ENCODE results near the gene NNMT. TPM values are rescaled to one million over a fixed set of nuclear protein-coding genes. Genes with fewer than 3 reads are reported as not detected.

NNMT gene
- total RNA-seq, 1 donor from 2014 or later: 375 TPM

- TF ChIP-seq, protein P1, sequence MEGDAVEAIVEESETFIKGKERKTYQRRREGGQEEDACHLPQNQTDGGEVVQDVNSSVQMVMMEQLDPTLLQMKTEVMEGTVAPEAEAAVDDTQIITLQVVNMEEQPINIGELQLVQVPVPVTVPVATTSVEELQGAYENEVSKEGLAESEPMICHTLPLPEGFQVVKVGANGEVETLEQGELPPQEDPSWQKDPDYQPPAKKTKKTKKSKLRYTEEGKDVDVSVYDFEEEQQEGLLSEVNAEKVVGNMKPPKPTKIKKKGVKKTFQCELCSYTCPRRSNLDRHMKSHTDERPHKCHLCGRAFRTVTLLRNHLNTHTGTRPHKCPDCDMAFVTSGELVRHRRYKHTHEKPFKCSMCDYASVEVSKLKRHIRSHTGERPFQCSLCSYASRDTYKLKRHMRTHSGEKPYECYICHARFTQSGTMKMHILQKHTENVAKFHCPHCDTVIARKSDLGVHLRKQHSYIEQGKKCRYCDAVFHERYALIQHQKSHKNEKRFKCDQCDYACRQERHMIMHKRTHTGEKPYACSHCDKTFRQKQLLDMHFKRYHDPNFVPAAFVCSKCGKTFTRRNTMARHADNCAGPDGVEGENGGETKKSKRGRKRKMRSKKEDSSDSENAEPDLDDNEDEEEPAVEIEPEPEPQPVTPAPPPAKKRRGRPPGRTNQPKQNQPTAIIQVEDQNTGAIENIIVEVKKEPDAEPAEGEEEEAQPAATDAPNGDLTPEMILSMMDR (IDR thresholded peaks at IDR 0.05): no peak
- Mint-ChIP-seq H3K4me1 (ENCODE audit: low read depth) (peaks cover 6% of the 10 kb centered on the region), H3K27ac (ENCODE audit: unreplicated experiment) (no peak overlapping the region), H3K36me3 (ENCODE audit: low read depth) (no peaks in the 10 kb centered on the region), H3K27me3 (ENCODE audit: low read depth) (no peaks in the 10 kb centered on the region), H3K4me3 (ENCODE audit: unreplicated experiment) (no peak overlapping the region), H3K9me3 (ENCODE audit: low read depth) (no peaks in the 10 kb centered on the region)
- no peak for DNase-seq (ENCODE audit: low spot score)
Measured at GRCh38 chr11:114345575-114346222, 49.5 kb downstream of the NNMT start.

GRCh38 chr11:114346709-114347141 lies 50.5 kb downstream of the NNMT start:
- no peak overlapping the region for H3K27ac Mint-ChIP-seq (ENCODE audit: unreplicated experiment)
- no peaks in the 10 kb centered on the region for H3K27me3 Mint-ChIP-seq (ENCODE audit: low read depth)
- DNase-seq (ENCODE audit: low spot score): no peak
- no peak overlapping the region for H3K4me3 Mint-ChIP-seq (ENCODE audit: unreplicated experiment)
- H3K4me1 Mint-ChIP-seq (ENCODE audit: low read depth): peaks cover 6% of the 10 kb centered on the region
- H3K9me3 Mint-ChIP-seq (ENCODE audit: low read depth): no peaks in the 10 kb centered on the region
- TF ChIP-seq, protein P1 (IDR thresholded peaks at IDR 0.05): no peak
- H3K36me3 Mint-ChIP-seq (ENCODE audit: low read depth): no peaks in the 10 kb centered on the region

DNA sequence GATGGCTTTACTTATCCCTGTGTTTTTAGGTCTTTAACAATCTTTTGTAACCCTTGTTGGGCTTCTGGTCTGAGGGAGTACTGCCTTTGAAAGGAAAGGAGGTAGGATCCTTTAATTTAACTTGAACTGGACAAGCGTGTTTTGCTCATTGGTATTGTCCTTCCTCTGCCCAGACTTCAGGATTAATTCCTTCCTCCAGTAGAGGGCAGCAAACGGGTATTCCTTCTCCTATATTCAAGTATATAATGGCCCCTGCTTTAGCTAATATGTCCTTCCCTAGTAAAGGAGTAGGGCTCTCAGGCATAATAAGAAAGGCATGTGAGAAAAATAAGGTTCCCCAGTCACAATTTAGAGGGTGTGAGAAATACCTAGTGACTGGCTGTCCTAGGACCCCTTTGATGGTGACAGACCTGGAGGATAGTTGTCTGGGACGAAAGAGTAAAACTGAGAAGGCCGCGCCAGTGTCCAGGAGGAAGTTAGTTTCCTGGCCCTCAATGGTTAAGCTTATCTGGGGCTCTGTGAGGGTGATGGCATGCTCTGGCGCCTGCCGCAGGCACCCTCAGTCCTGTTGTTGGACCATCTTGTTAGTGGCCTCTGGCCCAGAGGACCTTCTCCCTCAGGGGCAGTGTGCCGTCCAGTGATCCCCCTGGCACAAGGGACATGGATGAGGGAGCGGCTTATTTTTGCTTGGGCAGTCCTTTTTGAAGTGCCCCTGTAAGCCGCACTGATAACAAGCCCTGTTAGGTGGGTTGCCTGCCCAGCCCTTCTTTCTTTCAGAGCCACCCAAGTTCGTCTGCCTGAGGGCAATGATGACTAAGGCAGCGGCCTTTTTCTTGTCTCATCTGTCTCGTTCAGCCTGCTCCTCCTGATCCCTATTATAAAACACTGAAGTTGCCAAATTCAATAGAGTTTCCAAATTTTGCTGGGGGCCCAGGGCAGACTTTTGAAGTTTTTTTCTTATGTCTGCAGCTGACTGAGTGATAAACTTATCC lies 52.3 kb downstream of the NNMT start:
- no peaks in the 10 kb centered on the region for H3K9me3 Mint-ChIP-seq (ENCODE audit: low read depth)
- no peaks in the 10 kb centered on the region for H3K27me3 Mint-ChIP-seq (ENCODE audit: low read depth)
- peaks cover 7% of the 10 kb centered on the region for H3K4me1 Mint-ChIP-seq (ENCODE audit: low read depth)
- H3K4me3 Mint-ChIP-seq (ENCODE audit: unreplicated experiment): no peak overlapping the region
- no peaks in the 10 kb centered on the region for H3K36me3 Mint-ChIP-seq (ENCODE audit: low read depth)
- TF ChIP-seq, protein P1 (IDR thresholded peaks at IDR 0.05): peak; percentile 83
- no peak overlapping the region for H3K27ac Mint-ChIP-seq (ENCODE audit: unreplicated experiment)
- no peak for DNase-seq (ENCODE audit: low spot score)

GRCh38 chr11:114350022-114350421 lies 53.8 kb downstream of the NNMT start:
- no peak for DNase-seq (ENCODE audit: low spot score)
- TF ChIP-seq, protein P1 (IDR thresholded peaks at IDR 0.05): no peak
- Mint-ChIP-seq H3K27me3 (ENCODE audit: low read depth) (no peaks in the 10 kb centered on the region), H3K4me3 (ENCODE audit: unreplicated experiment) (no peak overlapping the region), H3K27ac (ENCODE audit: unreplicated experiment) (no peak overlapping the region), H3K4me1 (ENCODE audit: low read depth) (peaks cover 17% of the 10 kb centered on the region), H3K36me3 (ENCODE audit: low read depth) (no peaks in the 10 kb centered on the region), H3K9me3 (ENCODE audit: low read depth) (no peaks in the 10 kb centered on the region)

DNA sequence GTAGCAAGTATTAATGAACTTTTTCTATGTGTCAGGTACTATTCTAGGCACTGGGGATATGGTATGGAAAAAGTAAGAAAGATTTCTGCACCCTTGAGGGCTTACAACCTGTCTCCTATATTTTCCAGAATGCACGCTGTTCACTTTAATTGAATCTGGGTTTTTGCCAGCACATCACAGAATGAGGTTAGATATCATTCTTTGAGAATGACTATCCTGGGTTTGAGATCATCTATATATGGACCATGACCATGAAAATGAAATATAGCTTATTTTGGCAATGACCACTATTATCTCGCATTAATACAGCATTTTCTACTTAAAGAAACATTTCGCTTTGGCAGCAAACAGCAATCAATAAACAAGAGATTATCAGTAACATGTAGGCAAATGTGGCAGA lies 57.2 kb downstream of the NNMT start:
- H3K27ac Mint-ChIP-seq (ENCODE audit: unreplicated experiment): peak overlapping the region; percentile 57
- DNase-seq (ENCODE audit: low spot score): no peak
- H3K4me1 Mint-ChIP-seq (ENCODE audit: low read depth): peaks cover 18% of the 10 kb centered on the region
- no peaks in the 10 kb centered on the region for H3K27me3 Mint-ChIP-seq (ENCODE audit: low read depth)
- no peak overlapping the region for H3K4me3 Mint-ChIP-seq (ENCODE audit: unreplicated experiment)
- TF ChIP-seq, protein P1 (IDR thresholded peaks at IDR 0.05): no peak
- no peaks in the 10 kb centered on the region for H3K9me3 Mint-ChIP-seq (ENCODE audit: low read depth)
- no peaks in the 10 kb centered on the region for H3K36me3 Mint-ChIP-seq (ENCODE audit: low read depth)

Measured in chondrocyte (in vitro differentiated cells).